Neural progenitor cell (in vitro differentiated cells): ENCODE data around the gene HAUS8.

Source experiments
- EZH2 ChIP-seq: fragments of 200-600 bp; sonication (generic); IDR thresholded peaks from 2 replicates; pipeline ENCODE4 v1.6.1; 2017; ENCODE audit warnings: antibody characterized with exemption, mild to moderate bottlenecking, moderate library complexity
- EZH2phosphoT487 ChIP-seq: fragments of 200-600 bp; sonication (generic); IDR thresholded peaks from 2 replicates; pipeline ENCODE4 v1.6.1; 2017; ENCODE audit warnings: antibody characterized with exemption
- TF ChIP-seq, protein P1 (sequence below): fragments of 200-600 bp; sonication (generic); IDR thresholded peaks from 2 replicates; pipeline ENCODE4 v1.5.1; 2017; ENCODE audit warnings: antibody characterized with exemption, mild to moderate bottlenecking

DNA sequence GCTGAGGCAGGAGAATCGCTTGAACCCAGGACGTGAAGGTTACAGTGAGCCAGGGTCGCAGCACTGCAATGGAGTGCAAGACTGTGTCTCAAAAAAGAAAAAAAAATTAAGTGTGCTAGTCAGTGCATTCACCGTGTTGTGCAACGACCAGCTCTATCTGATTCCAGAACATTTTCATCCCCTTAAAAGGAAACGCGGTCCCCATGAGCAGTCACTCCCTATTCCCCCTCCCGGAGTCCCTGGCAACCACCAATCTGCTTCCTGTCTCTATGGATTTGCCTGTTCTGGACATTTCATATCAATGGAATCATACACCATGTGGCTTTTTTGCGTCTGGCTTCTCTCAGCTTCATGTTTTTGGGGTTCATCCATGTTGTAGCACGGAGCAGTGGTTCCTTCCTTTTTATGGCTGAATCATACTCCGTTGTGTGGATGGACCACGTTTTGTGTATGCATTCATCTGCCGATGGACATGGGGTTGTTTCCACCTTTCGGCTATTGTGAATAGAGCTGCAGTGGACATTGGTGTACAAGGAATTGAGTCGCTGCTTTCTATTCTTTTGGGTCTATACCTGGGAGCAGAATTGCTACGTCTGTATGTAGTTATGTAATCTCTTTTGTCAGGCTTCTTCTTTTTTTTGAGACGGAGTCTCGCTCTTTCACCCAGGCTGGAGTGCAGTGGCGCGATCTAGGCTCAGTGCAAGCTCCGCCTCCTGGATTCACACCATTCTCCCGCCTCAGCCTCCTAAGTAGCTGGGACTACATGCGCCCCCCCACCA, 20.1 kb upstream of the HAUS8 start:
- TF ChIP-seq, protein P1, sequence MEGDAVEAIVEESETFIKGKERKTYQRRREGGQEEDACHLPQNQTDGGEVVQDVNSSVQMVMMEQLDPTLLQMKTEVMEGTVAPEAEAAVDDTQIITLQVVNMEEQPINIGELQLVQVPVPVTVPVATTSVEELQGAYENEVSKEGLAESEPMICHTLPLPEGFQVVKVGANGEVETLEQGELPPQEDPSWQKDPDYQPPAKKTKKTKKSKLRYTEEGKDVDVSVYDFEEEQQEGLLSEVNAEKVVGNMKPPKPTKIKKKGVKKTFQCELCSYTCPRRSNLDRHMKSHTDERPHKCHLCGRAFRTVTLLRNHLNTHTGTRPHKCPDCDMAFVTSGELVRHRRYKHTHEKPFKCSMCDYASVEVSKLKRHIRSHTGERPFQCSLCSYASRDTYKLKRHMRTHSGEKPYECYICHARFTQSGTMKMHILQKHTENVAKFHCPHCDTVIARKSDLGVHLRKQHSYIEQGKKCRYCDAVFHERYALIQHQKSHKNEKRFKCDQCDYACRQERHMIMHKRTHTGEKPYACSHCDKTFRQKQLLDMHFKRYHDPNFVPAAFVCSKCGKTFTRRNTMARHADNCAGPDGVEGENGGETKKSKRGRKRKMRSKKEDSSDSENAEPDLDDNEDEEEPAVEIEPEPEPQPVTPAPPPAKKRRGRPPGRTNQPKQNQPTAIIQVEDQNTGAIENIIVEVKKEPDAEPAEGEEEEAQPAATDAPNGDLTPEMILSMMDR: no peak
- no peak for TF ChIP-seq EZH2phosphoT487
- TF ChIP-seq EZH2: no peak
